ENCODE data around the gene NAA40. TPM values are rescaled to one million over a fixed set of nuclear protein-coding genes. Genes with fewer than 3 reads are reported as not detected.
A peak's percentile ranks its signal among the peaks of the same experiment; 100 is the strongest.

Gene NAA40
- total and polyA plus RNA-seq, 2 experiments from 2014 or later, result 10.1 to 24.6 TPM

DNA sequence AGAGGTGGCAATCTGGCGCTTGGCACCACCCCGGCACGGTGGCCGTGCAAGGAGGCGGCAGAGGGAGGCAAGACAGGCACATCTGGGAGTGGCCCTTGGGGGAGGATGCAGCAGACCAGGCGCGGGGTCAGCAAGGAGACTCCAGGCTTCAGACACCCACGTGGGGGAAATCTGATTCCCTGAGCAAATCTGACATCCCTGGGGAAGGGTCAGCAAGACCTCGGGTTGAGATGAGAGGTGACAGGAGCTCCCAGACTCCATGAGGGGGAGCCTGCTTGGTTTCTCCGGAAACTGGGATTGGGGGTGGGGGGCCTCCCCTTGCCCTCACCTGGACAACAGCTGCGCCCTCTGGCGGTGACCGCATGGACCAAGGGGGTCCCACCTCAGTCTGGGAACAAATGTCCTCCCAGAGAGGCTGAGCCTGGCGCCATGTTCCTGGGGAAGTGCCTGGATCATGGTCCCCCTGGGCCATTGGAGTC lies 17.8 kb upstream of the NAA40 start:
- Mint-ChIP-seq H3K36me3 (ENCODE audit: low read depth) (peaks cover 10% of the 10 kb centered on the region), H3K27me3 (ENCODE audit: insufficient read depth, low read depth, poor library complexity) (peaks cover 26% of the 10 kb centered on the region), H3K27ac (peak overlapping the region; percentile 92), H3K4me3 (peak overlapping the region; percentile 81), H3K9me3 (peaks cover 9% of the 10 kb centered on the region; the same call in 2 of the 3 replicates), H3K4me1 (peaks cover 12% of the 10 kb centered on the region; the same call in 2 of the 3 replicates)
- TF ChIP-seq, protein P1, sequence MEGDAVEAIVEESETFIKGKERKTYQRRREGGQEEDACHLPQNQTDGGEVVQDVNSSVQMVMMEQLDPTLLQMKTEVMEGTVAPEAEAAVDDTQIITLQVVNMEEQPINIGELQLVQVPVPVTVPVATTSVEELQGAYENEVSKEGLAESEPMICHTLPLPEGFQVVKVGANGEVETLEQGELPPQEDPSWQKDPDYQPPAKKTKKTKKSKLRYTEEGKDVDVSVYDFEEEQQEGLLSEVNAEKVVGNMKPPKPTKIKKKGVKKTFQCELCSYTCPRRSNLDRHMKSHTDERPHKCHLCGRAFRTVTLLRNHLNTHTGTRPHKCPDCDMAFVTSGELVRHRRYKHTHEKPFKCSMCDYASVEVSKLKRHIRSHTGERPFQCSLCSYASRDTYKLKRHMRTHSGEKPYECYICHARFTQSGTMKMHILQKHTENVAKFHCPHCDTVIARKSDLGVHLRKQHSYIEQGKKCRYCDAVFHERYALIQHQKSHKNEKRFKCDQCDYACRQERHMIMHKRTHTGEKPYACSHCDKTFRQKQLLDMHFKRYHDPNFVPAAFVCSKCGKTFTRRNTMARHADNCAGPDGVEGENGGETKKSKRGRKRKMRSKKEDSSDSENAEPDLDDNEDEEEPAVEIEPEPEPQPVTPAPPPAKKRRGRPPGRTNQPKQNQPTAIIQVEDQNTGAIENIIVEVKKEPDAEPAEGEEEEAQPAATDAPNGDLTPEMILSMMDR (conservative IDR thresholded peaks at IDR 0.05; ENCODE audit: low read depth in 2 of 2), result peak; percentile 92 to 95
- no peak for TF ChIP-seq EZH2 (IDR thresholded peaks at IDR 0.05; ENCODE audit: low read depth, unreplicated experiment)
- Histone ChIP-seq H4K20me1 (replicated peaks; ENCODE audit: insufficient read depth) (no peaks in the 10 kb centered on the region; the same call in 1 of the 2 replicates), H3K27ac (ENCODE audit: low read depth) (peak overlapping the region; percentile 100), H3K4me1 (ENCODE audit: insufficient read depth) (peaks cover 22% of the 10 kb centered on the region), H3K4me3 (peak overlapping the region; percentile 96), H3K27me3 (ENCODE audit: insufficient read depth) (peaks cover 3% of the 10 kb centered on the region; the same call in 1 of the 2 replicates), H2AFZ (no peak overlapping the region), H3K9me2 (ENCODE audit: insufficient read depth) (peaks cover 13% of the 10 kb centered on the region), H3K4me2 (peak overlapping the region; percentile 99), H3K79me2 (replicated peaks; ENCODE audit: insufficient read depth) (peaks cover 6% of the 10 kb centered on the region), H3F3A (replicated peaks; ENCODE audit: low read depth) (peaks cover 19% of the 10 kb centered on the region), H3K36me3 (ENCODE audit: insufficient read depth) (no peaks in the 10 kb centered on the region)
- ATAC-seq (peak; percentile 9), DNase-seq (ENCODE audit: low spot score) (peak; percentile 94)

DNA sequence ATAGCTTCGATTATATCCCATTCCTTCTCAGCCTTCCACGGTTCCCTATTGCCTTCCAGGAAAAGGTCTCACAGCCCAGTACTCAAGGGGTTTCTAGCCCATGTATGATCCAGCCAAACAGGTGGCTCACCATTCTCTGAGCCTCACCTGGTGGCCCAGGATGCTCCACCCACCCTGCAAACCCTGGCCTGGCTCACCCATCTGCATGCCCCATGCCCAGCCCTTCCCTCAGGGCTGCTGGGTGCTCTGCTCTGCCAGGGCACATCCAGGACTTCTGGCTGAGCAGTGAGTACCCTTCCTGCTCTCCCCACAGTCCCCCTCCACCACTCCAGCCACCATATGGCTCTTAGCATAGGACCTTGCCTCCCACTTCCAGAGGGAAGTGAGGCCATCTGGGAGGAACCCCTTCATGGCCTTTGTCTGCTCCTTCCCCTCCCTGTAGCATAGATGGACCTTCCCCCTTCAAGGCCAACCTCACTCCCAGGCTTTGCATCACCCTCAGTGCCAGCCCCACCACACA lies 16.1 kb upstream of the NAA40 start:
- no peaks in the 10 kb centered on the region for H3K79me2 ChIP-seq (replicated peaks; ENCODE audit: insufficient read depth)
- Mint-ChIP-seq H3K4me3 (no peak overlapping the region), H3K27me3 (ENCODE audit: insufficient read depth, low read depth, poor library complexity) (peaks cover 23% of the 10 kb centered on the region), H3K4me1 (peaks cover 12% of the 10 kb centered on the region; the same call in 2 of the 3 replicates), H3K27ac (no peak overlapping the region), H3K36me3 (ENCODE audit: low read depth) (peaks cover 10% of the 10 kb centered on the region), H3K9me3 (peaks cover 9% of the 10 kb centered on the region; the same call in 2 of the 3 replicates)
- peaks cover 13% of the 10 kb centered on the region for H3K9me2 ChIP-seq (ENCODE audit: insufficient read depth)
- peaks cover 13% of the 10 kb centered on the region; the same call in 1 of the 2 replicates for H3K27me3 ChIP-seq (ENCODE audit: insufficient read depth)
- H4K20me1 ChIP-seq (replicated peaks; ENCODE audit: insufficient read depth), result no peaks in the 10 kb centered on the region; the same call in 1 of the 2 replicates
- H3K4me1 ChIP-seq (ENCODE audit: insufficient read depth), result peaks cover 22% of the 10 kb centered on the region
- no peaks in the 10 kb centered on the region for H3K36me3 ChIP-seq (ENCODE audit: insufficient read depth)
- H3K4me2 ChIP-seq, result no peak overlapping the region
- DNase-seq (ENCODE audit: low spot score) (no peak), ATAC-seq (no peak)
- no peak overlapping the region for H2AFZ ChIP-seq
- H3F3A ChIP-seq (replicated peaks; ENCODE audit: low read depth), result peaks cover 15% of the 10 kb centered on the region
- H3K4me3 ChIP-seq, result no peak overlapping the region
- no peak overlapping the region for H3K27ac ChIP-seq (ENCODE audit: low read depth)
- TF ChIP-seq, protein P2, sequence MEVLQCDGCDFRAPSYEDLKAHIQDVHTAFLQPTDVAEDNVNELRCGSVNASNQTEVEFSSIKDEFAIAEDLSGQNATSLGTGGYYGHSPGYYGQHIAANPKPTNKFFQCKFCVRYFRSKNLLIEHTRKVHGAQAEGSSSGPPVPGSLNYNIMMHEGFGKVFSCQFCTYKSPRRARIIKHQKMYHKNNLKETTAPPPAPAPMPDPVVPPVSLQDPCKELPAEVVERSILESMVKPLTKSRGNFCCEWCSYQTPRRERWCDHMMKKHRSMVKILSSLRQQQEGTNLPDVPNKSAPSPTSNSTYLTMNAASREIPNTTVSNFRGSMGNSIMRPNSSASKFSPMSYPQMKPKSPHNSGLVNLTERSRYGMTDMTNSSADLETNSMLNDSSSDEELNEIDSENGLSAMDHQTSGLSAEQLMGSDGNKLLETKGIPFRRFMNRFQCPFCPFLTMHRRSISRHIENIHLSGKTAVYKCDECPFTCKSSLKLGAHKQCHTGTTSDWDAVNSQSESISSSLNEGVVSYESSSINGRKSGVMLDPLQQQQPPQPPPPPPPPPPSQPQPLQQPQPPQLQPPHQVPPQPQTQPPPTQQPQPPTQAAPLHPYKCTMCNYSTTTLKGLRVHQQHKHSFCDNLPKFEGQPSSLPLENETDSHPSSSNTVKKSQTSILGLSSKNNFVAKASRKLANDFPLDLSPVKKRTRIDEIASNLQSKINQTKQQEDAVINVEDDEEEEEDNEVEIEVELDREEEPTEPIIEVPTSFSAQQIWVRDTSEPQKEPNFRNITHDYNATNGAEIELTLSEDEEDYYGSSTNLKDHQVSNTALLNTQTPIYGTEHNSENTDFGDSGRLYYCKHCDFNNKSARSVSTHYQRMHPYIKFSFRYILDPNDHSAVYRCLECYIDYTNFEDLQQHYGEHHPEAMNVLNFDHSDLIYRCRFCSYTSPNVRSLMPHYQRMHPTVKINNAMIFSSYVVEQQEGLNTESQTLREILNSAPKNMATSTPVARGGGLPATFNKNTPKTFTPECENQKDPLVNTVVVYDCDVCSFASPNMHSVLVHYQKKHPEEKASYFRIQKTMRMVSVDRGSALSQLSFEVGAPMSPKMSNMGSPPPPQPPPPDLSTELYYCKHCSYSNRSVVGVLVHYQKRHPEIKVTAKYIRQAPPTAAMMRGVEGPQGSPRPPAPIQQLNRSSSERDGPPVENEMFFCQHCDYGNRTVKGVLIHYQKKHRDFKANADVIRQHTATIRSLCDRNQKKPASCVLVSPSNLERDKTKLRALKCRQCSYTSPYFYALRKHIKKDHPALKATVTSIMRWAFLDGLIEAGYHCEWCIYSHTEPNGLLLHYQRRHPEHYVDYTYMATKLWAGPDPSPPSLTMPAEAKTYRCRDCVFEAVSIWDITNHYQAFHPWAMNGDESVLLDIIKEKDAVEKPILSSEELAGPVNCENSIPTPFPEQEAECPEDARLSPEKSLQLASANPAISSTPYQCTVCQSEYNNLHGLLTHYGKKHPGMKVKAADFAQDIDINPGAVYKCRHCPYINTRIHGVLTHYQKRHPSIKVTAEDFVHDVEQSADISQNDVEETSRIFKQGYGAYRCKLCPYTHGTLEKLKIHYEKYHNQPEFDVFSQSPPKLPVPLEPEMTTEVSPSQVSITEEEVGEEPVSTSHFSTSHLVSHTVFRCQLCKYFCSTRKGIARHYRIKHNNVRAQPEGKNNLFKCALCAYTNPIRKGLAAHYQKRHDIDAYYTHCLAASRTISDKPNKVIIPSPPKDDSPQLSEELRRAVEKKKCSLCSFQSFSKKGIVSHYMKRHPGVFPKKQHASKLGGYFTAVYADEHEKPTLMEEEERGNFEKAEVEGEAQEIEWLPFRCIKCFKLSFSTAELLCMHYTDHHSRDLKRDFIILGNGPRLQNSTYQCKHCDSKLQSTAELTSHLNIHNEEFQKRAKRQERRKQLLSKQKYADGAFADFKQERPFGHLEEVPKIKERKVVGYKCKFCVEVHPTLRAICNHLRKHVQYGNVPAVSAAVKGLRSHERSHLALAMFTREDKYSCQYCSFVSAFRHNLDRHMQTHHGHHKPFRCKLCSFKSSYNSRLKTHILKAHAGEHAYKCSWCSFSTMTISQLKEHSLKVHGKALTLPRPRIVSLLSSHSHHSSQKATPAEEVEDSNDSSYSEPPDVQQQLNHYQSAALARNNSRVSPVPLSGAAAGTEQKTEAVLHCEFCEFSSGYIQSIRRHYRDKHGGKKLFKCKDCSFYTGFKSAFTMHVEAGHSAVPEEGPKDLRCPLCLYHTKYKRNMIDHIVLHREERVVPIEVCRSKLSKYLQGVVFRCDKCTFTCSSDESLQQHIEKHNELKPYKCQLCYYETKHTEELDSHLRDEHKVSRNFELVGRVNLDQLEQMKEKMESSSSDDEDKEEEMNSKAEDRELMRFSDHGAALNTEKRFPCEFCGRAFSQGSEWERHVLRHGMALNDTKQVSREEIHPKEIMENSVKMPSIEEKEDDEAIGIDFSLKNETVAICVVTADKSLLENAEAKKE (CRISPR knock-in tag; IDR thresholded peaks at IDR 0.05), result no peak
- TF ChIP-seq ZNF114 (CRISPR knock-in tag; IDR thresholded peaks at IDR 0.05) (no peak), POLR2AphosphoS5 (IDR thresholded peaks at IDR 0.05; ENCODE audit: low read depth) (no peak), NANOG (IDR thresholded peaks at IDR 0.05; ENCODE audit: borderline replicate concordance) (no peak)
- TF ChIP-seq, protein P3, sequence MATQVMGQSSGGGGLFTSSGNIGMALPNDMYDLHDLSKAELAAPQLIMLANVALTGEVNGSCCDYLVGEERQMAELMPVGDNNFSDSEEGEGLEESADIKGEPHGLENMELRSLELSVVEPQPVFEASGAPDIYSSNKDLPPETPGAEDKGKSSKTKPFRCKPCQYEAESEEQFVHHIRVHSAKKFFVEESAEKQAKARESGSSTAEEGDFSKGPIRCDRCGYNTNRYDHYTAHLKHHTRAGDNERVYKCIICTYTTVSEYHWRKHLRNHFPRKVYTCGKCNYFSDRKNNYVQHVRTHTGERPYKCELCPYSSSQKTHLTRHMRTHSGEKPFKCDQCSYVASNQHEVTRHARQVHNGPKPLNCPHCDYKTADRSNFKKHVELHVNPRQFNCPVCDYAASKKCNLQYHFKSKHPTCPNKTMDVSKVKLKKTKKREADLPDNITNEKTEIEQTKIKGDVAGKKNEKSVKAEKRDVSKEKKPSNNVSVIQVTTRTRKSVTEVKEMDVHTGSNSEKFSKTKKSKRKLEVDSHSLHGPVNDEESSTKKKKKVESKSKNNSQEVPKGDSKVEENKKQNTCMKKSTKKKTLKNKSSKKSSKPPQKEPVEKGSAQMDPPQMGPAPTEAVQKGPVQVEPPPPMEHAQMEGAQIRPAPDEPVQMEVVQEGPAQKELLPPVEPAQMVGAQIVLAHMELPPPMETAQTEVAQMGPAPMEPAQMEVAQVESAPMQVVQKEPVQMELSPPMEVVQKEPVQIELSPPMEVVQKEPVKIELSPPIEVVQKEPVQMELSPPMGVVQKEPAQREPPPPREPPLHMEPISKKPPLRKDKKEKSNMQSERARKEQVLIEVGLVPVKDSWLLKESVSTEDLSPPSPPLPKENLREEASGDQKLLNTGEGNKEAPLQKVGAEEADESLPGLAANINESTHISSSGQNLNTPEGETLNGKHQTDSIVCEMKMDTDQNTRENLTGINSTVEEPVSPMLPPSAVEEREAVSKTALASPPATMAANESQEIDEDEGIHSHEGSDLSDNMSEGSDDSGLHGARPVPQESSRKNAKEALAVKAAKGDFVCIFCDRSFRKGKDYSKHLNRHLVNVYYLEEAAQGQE (IDR thresholded peaks at IDR 0.05; ENCODE audit: unreplicated experiment), result no peak
- TF ChIP-seq, protein P4, sequence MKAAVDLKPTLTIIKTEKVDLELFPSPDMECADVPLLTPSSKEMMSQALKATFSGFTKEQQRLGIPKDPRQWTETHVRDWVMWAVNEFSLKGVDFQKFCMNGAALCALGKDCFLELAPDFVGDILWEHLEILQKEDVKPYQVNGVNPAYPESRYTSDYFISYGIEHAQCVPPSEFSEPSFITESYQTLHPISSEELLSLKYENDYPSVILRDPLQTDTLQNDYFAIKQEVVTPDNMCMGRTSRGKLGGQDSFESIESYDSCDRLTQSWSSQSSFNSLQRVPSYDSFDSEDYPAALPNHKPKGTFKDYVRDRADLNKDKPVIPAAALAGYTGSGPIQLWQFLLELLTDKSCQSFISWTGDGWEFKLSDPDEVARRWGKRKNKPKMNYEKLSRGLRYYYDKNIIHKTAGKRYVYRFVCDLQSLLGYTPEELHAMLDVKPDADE (IDR thresholded peaks at IDR 0.05), result no peak

All from GM23338 (cell line).